Measurements from ENCODE around the gene SMARCC1. TPM values are rescaled to one million over a fixed set of nuclear protein-coding genes. Genes with fewer than 3 reads are reported as not detected.

Gene SMARCC1
- total RNA-seq, 3 donors from 2014 or later = 27.4 to 63.2 (median 61.9) TPM

GRCh38 chr3:47578691-47579632 is 202.7 kb downstream of the SMARCC1 start, which contains the start of gene CSPG5:
TSS of gene CSPG5 (minus strand) at chr3:47578865. CDS start at chr3:47578693, 172 bp downstream.
- peak within 1 kb of the TSS; percentile 52 to 86 (median 71) for H3K4me3 ChIP-seq
- H3K9me3 ChIP-seq = no peaks in the 10 kb centered on the region
- peaks cover 0 to 6% of the 10 kb centered on the region in 2 donors for H3K4me1 ChIP-seq
- peaks cover 6% of the 10 kb centered on the region in 2 donors for H3K27me3 ChIP-seq
- no peak within 1 kb of the TSS for H3K27ac ChIP-seq
- H3K36me3 ChIP-seq = no peaks in the 10 kb centered on the region
- no peak for TF ChIP-seq CTCF (IDR thresholded peaks at IDR 0.05)
- TF ChIP-seq POLR2AphosphoS5 (IDR thresholded peaks at IDR 0.05) = no peak
- no peak for TF ChIP-seq POLR2A (IDR thresholded peaks at IDR 0.05)
- intact Hi-C loops (cut with DNase I; ENCODE audit: low total_unique reads) = loop anchor here (2.0 kb wide), 1 partner anchor 62 kb away; no protein-coding TSS in a partner anchor
- no peak for DNase-seq (ENCODE audit: low spot score in 2 of 2)

GRCh38 chr3:47578119-47578632 is 203.5 kb downstream of the SMARCC1 start:
- Histone ChIP-seq H3K4me1 (peaks cover 0 to 6% of the 10 kb centered on the region in 2 donors), H3K4me3 (peak overlapping the region; percentile 52 to 86 (median 71)), H3K27ac (no peak overlapping the region), H3K9me3 (no peaks in the 10 kb centered on the region), H3K27me3 (peaks cover 6% of the 10 kb centered on the region in 2 donors), H3K36me3 (no peaks in the 10 kb centered on the region)
- intact Hi-C loops (cut with DNase I; ENCODE audit: low total_unique reads) = loop anchor here (2.0 kb wide), 1 partner anchor 61 kb away; no protein-coding TSS in a partner anchor
- no peak for DNase-seq (ENCODE audit: low spot score in 2 of 2)
- no peak for TF ChIP-seq CTCF (IDR thresholded peaks at IDR 0.05)
- no peak for TF ChIP-seq POLR2AphosphoS5 (IDR thresholded peaks at IDR 0.05)
- TF ChIP-seq POLR2A (IDR thresholded peaks at IDR 0.05) = no peak

- Histone ChIP-seq H3K36me3 (no peaks in the 10 kb centered on the region), H3K4me1 (peaks cover 0 to 6% of the 10 kb centered on the region in 2 donors), H3K27me3 (peaks cover 6% of the 10 kb centered on the region in 2 donors), H3K27ac (no peak overlapping the region), H3K4me3 (peak overlapping the region; percentile 52 to 86 (median 71)), H3K9me3 (no peaks in the 10 kb centered on the region)
- DNase-seq (ENCODE audit: low spot score in 2 of 2) = no peak
- intact Hi-C loops (cut with DNase I; ENCODE audit: low total_unique reads) = loop anchor here (2.0 kb wide), 1 partner anchor 61 kb away; no protein-coding TSS in a partner anchor
- TF ChIP-seq POLR2AphosphoS5 (IDR thresholded peaks at IDR 0.05) = no peak
- no peak for TF ChIP-seq CTCF (IDR thresholded peaks at IDR 0.05)
These were observed 204.0 kb downstream of the SMARCC1 start for GRCh38 chr3:47577583-47578118.

- no peak for TF ChIP-seq CTCF (IDR thresholded peaks at IDR 0.05)
- TF ChIP-seq POLR2AphosphoS5 (IDR thresholded peaks at IDR 0.05) = no peak
- TF ChIP-seq POLR2A (IDR thresholded peaks at IDR 0.05) = no peak
- H3K9me3 ChIP-seq = no peaks in the 10 kb centered on the region
- DNase-seq (ENCODE audit: low spot score in 2 of 2) = no peak
- H3K27ac ChIP-seq = no peak overlapping the region
- H3K4me1 ChIP-seq = peaks cover 0 to 6% of the 10 kb centered on the region in 2 donors
- no peak overlapping the region for H3K4me3 ChIP-seq
- H3K27me3 ChIP-seq = peaks cover 3 to 6% of the 10 kb centered on the region in 2 donors
- intact Hi-C loops (cut with DNase I; ENCODE audit: low total_unique reads) = no loop called here
- H3K36me3 ChIP-seq = no peaks in the 10 kb centered on the region
These were observed 208.2 kb downstream of the SMARCC1 start for GRCh38 chr3:47573190-47574172.
